ENCODE measurements around the gene EPAS1. TPM values are rescaled to one million over a fixed set of nuclear protein-coding genes. Genes with fewer than 3 reads are reported as not detected.
A peak's percentile ranks its signal among the peaks of the same experiment; 100 is the strongest.

Gene EPAS1
- total RNA-seq, 1 donor from 2014 or later: 205 TPM

- H3K27me3 ChIP-seq (ENCODE audit: low read depth): no peaks in the 10 kb centered on the region
- DNase-seq: no peak
- peaks cover 60% of the 10 kb centered on the region for H3K4me1 ChIP-seq
- H3K9me3 ChIP-seq (replicated peaks): no peaks in the 10 kb centered on the region
- no peaks in the 10 kb centered on the region for H3K36me3 ChIP-seq
- peak overlapping the region; percentile 77 for H3K27ac ChIP-seq (replicated peaks)
- H3K4me3 ChIP-seq: no peak overlapping the region
- TF ChIP-seq, protein P1, sequence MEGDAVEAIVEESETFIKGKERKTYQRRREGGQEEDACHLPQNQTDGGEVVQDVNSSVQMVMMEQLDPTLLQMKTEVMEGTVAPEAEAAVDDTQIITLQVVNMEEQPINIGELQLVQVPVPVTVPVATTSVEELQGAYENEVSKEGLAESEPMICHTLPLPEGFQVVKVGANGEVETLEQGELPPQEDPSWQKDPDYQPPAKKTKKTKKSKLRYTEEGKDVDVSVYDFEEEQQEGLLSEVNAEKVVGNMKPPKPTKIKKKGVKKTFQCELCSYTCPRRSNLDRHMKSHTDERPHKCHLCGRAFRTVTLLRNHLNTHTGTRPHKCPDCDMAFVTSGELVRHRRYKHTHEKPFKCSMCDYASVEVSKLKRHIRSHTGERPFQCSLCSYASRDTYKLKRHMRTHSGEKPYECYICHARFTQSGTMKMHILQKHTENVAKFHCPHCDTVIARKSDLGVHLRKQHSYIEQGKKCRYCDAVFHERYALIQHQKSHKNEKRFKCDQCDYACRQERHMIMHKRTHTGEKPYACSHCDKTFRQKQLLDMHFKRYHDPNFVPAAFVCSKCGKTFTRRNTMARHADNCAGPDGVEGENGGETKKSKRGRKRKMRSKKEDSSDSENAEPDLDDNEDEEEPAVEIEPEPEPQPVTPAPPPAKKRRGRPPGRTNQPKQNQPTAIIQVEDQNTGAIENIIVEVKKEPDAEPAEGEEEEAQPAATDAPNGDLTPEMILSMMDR (IDR thresholded peaks at IDR 0.05; ENCODE audit: borderline replicate concordance): no peak
- intact Hi-C loops (cut with micrococcal nuclease): no loop called here
Observed at GRCh38 chr2:46267616-46268015, 29.6 kb upstream of the EPAS1 start.

GRCh38 chr2:46268196-46268595 is 29.0 kb upstream of the EPAS1 start:
- H3K4me3 ChIP-seq: no peak overlapping the region
- TF ChIP-seq, protein P1 (IDR thresholded peaks at IDR 0.05; ENCODE audit: borderline replicate concordance): no peak
- no peaks in the 10 kb centered on the region for H3K27me3 ChIP-seq (ENCODE audit: low read depth)
- H3K9me3 ChIP-seq (replicated peaks): no peaks in the 10 kb centered on the region
- H3K27ac ChIP-seq (replicated peaks): peak overlapping the region; percentile 77
- no peak for DNase-seq
- intact Hi-C loops (cut with micrococcal nuclease): no loop called here
- peaks cover 64% of the 10 kb centered on the region for H3K4me1 ChIP-seq
- H3K36me3 ChIP-seq: no peaks in the 10 kb centered on the region

DNA sequence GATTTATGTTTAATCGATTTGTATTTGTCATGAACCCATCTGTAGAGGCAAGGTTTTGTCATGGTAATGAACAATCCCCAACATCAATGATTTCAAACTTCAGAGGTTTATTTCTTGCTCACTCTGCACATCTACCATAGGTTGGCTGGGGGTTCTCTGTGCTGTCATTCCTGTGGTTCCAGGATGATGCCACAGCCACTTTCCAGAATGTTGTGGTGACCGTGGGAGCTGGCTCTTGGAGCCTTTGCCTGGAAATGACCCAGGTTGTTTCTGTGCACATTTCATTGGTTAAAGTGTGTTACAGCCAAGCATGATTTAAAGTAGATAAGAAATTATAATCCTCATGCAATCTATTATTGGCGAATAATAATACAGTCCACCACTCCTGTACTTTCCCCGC is 28.2 kb upstream of the EPAS1 start:
- intact Hi-C loops (cut with micrococcal nuclease): no loop called here

DNA sequence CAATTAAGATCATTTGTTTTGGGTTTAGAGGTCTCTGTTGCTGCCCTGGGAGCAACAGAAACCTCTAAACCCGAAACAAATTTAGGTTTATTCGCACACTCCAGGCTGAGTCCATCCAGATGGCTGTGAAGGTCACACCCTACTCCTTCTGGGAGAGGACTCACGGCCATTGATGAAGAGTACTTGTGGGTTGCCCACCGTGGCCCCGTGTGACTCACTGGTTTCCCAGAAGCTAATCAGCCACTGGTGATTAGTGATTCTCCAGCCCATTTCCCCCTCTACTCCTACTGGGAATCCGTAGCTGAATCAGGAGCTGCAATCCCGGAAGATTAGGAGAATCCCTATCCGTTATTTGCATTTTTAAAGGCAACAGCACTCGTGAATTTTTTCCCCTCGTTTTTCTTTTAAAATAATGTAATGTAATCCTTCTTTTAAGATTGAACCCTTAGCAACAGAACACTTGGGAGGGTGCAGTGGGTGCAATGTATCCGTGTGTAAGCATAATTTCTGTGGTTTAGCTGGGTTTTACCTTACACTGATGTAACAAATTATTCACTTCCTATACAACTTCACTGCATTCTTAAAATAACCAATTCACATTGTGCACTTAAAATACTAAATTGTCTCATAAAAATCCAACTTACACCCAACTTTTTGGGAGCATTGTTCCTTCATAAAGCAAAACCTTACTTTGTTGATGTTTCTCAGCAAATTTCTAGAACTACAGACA is 27.5 kb upstream of the EPAS1 start:
- H3K9me3 ChIP-seq (replicated peaks): no peaks in the 10 kb centered on the region
- TF ChIP-seq, protein P1 (IDR thresholded peaks at IDR 0.05; ENCODE audit: borderline replicate concordance): no peak
- H3K4me3 ChIP-seq: no peak overlapping the region
- H3K36me3 ChIP-seq: no peaks in the 10 kb centered on the region
- intact Hi-C loops (cut with micrococcal nuclease): no loop called here
- H3K4me1 ChIP-seq: peaks cover 79% of the 10 kb centered on the region
- H3K27me3 ChIP-seq (ENCODE audit: low read depth): no peaks in the 10 kb centered on the region
- peak; percentile 42 for DNase-seq
- H3K27ac ChIP-seq (replicated peaks): peak overlapping the region; percentile 77

More for the DNA sequence above, 28.2 kb upstream of the EPAS1 start:
- DNase-seq: no peak
- Histone ChIP-seq H3K4me1 (peaks cover 72% of the 10 kb centered on the region), H3K27ac (replicated peaks) (peak overlapping the region; percentile 77), H3K9me3 (replicated peaks) (no peaks in the 10 kb centered on the region), H3K36me3 (no peaks in the 10 kb centered on the region), H3K27me3 (ENCODE audit: low read depth) (no peaks in the 10 kb centered on the region), H3K4me3 (no peak overlapping the region)
- TF ChIP-seq, protein P1 (IDR thresholded peaks at IDR 0.05; ENCODE audit: borderline replicate concordance): no peak

DNA sequence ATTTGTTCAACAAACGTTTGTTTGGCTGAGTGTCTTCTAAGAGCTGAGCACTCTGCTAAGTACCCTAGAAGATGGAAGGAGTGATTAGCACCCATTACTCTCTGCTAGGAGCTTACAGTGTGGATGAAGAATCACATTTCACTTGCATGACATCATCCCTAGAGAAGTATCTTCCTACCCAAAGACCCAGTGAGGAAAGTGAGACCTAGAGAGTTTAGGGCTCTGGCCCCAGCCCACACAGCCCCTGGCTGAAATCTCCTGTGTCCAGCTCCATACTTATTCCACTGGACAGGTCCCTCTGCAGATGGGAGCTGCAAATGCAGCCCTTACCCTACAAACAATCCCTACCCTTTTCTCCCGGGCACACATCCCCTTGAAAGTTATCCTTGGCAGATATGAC is 26.8 kb upstream of the EPAS1 start:
- no peak overlapping the region for H3K4me3 ChIP-seq
- H3K9me3 ChIP-seq (replicated peaks): no peaks in the 10 kb centered on the region
- H3K36me3 ChIP-seq: no peaks in the 10 kb centered on the region
- DNase-seq: no peak
- peak overlapping the region; percentile 77 for H3K27ac ChIP-seq (replicated peaks)
- H3K4me1 ChIP-seq: peaks cover 86% of the 10 kb centered on the region
- no peaks in the 10 kb centered on the region for H3K27me3 ChIP-seq (ENCODE audit: low read depth)
- TF ChIP-seq, protein P1 (IDR thresholded peaks at IDR 0.05; ENCODE audit: borderline replicate concordance): no peak
- intact Hi-C loops (cut with micrococcal nuclease): no loop called here

Data from left ventricle myocardium inferior (tissue), 1 donor.